ENCODE data around the gene RRP8. TPM values are rescaled to one million over a fixed set of nuclear protein-coding genes. Genes with fewer than 3 reads are reported as not detected.
A peak's percentile ranks its signal among the peaks of the same experiment; 100 is the strongest.

The RRP8 gene
- polyA plus RNA-seq, 1 donor: 28.5 TPM

DNA sequence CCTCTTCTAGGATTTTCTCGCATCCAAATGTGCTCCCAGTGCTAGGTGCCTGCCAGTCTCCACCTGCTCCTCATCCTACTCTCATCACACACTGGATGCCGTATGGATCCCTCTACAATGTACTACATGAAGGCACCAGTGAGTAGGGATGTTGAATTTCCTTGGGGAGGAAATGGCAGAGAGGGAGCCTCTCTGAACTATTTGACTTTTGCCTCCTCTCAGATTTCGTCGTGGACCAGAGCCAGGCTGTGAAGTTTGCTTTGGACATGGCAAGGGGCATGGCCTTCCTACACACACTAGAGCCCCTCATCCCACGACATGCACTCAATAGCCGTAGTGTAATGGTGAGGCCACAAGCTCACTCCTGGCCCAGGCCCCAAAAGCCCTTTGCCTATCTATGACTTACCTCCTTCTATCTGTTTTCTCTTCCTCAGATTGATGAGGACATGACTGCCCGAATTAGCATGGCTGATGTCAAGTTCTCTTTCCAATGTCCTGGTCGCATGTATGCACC, 6.1 kb upstream of the RRP8 start:
- H3K27ac ChIP-seq (ENCODE audit: low read length): no peak overlapping the region
- peaks cover 50% of the 10 kb centered on the region for H3K4me1 ChIP-seq (ENCODE audit: control insufficient read depth, insufficient read depth, low read length)
- 100% methylated on average over 1 of the region's 8 CpGs for WGBS (ENCODE audit: insufficient coverage, low lambda C conversion rate)

DNA sequence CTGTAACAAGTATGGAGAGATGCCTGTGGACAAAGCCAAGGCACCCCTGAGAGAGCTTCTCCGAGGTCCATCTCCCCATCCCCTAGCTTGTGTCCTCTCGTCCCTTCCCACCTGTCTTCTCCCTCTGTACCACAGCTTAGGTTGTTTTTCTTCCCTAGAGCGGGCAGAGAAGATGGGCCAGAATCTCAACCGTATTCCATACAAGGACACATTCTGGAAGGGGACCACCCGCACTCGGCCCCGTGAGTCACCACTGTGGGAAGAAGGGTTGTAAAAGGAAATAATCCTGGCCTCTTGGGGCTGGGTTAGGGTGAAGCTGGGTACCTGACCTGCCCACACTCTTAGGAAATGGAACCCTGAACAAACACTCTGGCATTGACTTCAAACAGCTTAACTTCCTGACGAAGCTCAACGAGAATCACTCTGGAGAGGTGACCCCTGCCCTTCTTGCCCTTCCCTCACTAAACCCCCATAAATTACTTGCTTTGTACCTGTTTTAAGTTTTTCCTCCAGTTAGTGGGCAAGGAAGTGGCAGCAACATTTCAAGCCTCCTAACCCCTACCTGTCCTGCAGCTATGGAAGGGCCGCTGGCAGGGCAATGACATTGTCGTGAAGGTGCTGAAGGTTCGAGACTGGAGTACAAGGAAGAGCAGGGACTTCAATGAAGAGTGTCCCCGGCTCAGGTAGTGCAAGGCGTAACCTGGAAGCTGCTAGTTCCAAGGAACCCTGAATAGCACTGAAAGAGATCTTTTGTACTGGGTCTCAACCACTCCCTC, 5.5 kb upstream of the RRP8 start:
- H3K36me3 ChIP-seq (ENCODE audit: control insufficient read depth, insufficient read depth, low read length): peaks cover 40% of the 10 kb centered on the region
- H3K4me3 ChIP-seq (ENCODE audit: low read length): no peak overlapping the region
- WGBS (ENCODE audit: insufficient coverage, low lambda C conversion rate): no CpG with 5 or more reads among the region's 14 CpGs
- no peaks in the 10 kb centered on the region for H3K27me3 ChIP-seq (ENCODE audit: control insufficient read depth, insufficient read depth, low read length)
- no peak for DNase-seq
- peaks cover 50% of the 10 kb centered on the region for H3K4me1 ChIP-seq (ENCODE audit: control insufficient read depth, insufficient read depth, low read length)
- no peaks in the 10 kb centered on the region for H3K9me3 ChIP-seq (ENCODE audit: control insufficient read depth, low read depth, low read length)
- peak overlapping the region; percentile 19 for H3K27ac ChIP-seq (ENCODE audit: low read length)

More for the DNA sequence above, 6.1 kb upstream of the RRP8 start:
- no peak for DNase-seq
- no peaks in the 10 kb centered on the region for H3K27me3 ChIP-seq (ENCODE audit: control insufficient read depth, insufficient read depth, low read length)
- no peaks in the 10 kb centered on the region for H3K9me3 ChIP-seq (ENCODE audit: control insufficient read depth, low read depth, low read length)
- peaks cover 46% of the 10 kb centered on the region for H3K36me3 ChIP-seq (ENCODE audit: control insufficient read depth, insufficient read depth, low read length)
- no peak overlapping the region for H3K4me3 ChIP-seq (ENCODE audit: low read length)

DNA sequence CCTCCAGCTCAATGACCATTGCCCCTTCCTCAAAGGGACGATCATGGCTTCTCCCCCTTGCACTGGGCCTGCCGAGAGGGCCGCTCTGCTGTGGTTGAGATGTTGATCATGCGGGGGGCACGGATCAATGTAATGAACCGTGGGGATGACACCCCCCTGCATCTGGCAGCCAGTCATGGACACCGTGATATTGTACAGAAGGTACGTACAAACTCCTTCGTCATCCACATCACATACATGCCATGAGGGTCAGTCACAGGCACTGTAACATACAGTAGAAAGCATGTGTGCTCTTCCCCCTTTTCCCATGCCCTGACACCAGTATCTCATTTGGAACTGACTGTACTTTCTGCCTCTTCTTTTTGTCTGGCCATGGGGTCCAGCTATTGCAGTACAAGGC, 4.6 kb upstream of the RRP8 start:
- no peaks in the 10 kb centered on the region for H3K27me3 ChIP-seq (ENCODE audit: control insufficient read depth, insufficient read depth, low read length)
- no peak for DNase-seq
- peak overlapping the region; percentile 92 for H3K27ac ChIP-seq (ENCODE audit: low read length)
- H3K4me3 ChIP-seq (ENCODE audit: low read length): no peak overlapping the region
- H3K9me3 ChIP-seq (ENCODE audit: control insufficient read depth, low read depth, low read length): no peaks in the 10 kb centered on the region
- H3K36me3 ChIP-seq (ENCODE audit: control insufficient read depth, insufficient read depth, low read length): peaks cover 39% of the 10 kb centered on the region
- peaks cover 44% of the 10 kb centered on the region for H3K4me1 ChIP-seq (ENCODE audit: control insufficient read depth, insufficient read depth, low read length)
- no CpG with 5 or more reads among the region's 9 CpGs for WGBS (ENCODE audit: insufficient coverage, low lambda C conversion rate)

DNA sequence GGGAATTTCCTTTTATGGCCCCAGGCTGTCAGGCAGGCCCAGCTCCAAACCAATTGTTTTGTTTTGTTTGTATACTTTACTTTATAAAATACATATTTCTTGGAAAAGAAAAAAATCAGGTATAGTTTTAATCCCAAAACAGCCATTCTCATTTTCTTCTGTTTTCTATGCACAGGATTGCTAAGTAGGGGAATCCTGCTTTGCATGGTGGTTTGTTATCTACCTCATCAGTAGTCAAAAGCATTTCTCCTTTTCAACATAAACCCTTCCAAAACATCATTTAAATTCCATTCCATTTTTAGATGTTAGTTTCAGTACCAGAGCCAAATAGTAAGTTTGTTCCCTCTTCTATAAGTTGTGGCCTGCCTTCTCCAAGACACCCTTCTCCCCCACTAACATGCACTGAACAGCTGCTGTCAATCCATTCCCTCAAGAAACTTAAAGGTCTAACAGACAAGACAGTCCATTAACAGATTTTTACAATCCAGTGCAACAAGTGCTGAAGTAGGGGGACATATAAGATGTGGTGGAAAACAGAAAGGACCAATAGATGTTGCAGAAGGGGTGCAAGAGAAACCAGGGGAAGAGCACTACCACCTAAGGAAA, 3.9 kb upstream of the RRP8 start:
- Histone ChIP-seq H3K36me3 (ENCODE audit: control insufficient read depth, insufficient read depth, low read length) (peaks cover 39% of the 10 kb centered on the region), H3K4me1 (ENCODE audit: control insufficient read depth, insufficient read depth, low read length) (peaks cover 43% of the 10 kb centered on the region), H3K9me3 (ENCODE audit: control insufficient read depth, low read depth, low read length) (no peaks in the 10 kb centered on the region), H3K27ac (ENCODE audit: low read length) (peak overlapping the region; percentile 92), H3K27me3 (ENCODE audit: control insufficient read depth, insufficient read depth, low read length) (no peaks in the 10 kb centered on the region), H3K4me3 (ENCODE audit: low read length) (no peak overlapping the region)
- DNase-seq: no peak

- peaks cover 39% of the 10 kb centered on the region for H3K36me3 ChIP-seq (ENCODE audit: control insufficient read depth, insufficient read depth, low read length)
- peaks cover 49% of the 10 kb centered on the region for H3K4me1 ChIP-seq (ENCODE audit: control insufficient read depth, insufficient read depth, low read length)
- peak overlapping the region; percentile 1 for H3K4me3 ChIP-seq (ENCODE audit: low read length)
- no peaks in the 10 kb centered on the region for H3K9me3 ChIP-seq (ENCODE audit: control insufficient read depth, low read depth, low read length)
- DNase-seq: peak; percentile 92 to 94
- peak overlapping the region; percentile 92 for H3K27ac ChIP-seq (ENCODE audit: low read length)
- H3K27me3 ChIP-seq (ENCODE audit: control insufficient read depth, insufficient read depth, low read length): no peaks in the 10 kb centered on the region
- WGBS (ENCODE audit: insufficient coverage, low lambda C conversion rate): no CpG with 5 or more reads among the region's 11 CpGs
These were observed 3.2 kb upstream of the RRP8 start for GRCh38 chr11:6606471-6607189.

DNA sequence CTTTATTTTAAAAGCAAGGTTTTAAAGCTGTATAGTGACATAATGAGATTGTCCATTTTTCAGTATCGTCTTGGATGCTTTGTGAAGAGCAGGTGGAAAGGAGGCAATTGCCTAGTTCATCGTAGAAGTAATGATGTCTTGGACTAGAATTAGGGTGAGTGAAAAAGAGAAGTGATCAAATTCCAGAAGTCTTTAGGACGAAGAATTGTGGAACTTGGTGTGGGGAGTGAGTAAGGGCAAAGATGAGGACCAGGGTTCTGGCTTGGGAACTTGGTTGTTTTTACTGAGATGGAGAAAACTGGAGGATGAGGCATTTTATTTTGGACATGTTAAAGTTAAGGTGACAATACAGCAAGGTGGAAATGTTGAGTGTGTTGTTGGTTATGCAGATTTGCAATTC, 1.4 kb upstream of the RRP8 start:
- peak overlapping the region; percentile 97 for H3K27ac ChIP-seq (ENCODE audit: low read length)
- peak overlapping the region; percentile 96 for H3K4me3 ChIP-seq (ENCODE audit: low read length)
- no peaks in the 10 kb centered on the region for H3K9me3 ChIP-seq (ENCODE audit: control insufficient read depth, low read depth, low read length)
- no peaks in the 10 kb centered on the region for H3K27me3 ChIP-seq (ENCODE audit: control insufficient read depth, insufficient read depth, low read length)
- DNase-seq: no peak
- H3K36me3 ChIP-seq (ENCODE audit: control insufficient read depth, insufficient read depth, low read length): peaks cover 43% of the 10 kb centered on the region
- 26% methylated on average over 3 of the region's 3 CpGs for WGBS (ENCODE audit: insufficient coverage, low lambda C conversion rate)
- peaks cover 50% of the 10 kb centered on the region for H3K4me1 ChIP-seq (ENCODE audit: control insufficient read depth, insufficient read depth, low read length)

- peak; percentile 37 to 78 for DNase-seq
- Histone ChIP-seq H3K9me3 (ENCODE audit: control insufficient read depth, low read depth, low read length) (no peaks in the 10 kb centered on the region), H3K27ac (ENCODE audit: low read length) (peak overlapping the region; percentile 97), H3K27me3 (ENCODE audit: control insufficient read depth, insufficient read depth, low read length) (no peaks in the 10 kb centered on the region), H3K4me1 (ENCODE audit: control insufficient read depth, insufficient read depth, low read length) (peaks cover 56% of the 10 kb centered on the region), H3K4me3 (ENCODE audit: low read length) (peak overlapping the region; percentile 96), H3K36me3 (ENCODE audit: control insufficient read depth, insufficient read depth, low read length) (peaks cover 43% of the 10 kb centered on the region)
- 0% methylated on average over 1 of the region's 20 CpGs for WGBS (ENCODE audit: insufficient coverage, low lambda C conversion rate)
These were observed 738 bp upstream of the RRP8 start for GRCh38 chr11:6604081-6604626.

- peaks cover 40% of the 10 kb centered on the region for H3K36me3 ChIP-seq (ENCODE audit: control insufficient read depth, insufficient read depth, low read length)
- no peaks in the 10 kb centered on the region for H3K27me3 ChIP-seq (ENCODE audit: control insufficient read depth, insufficient read depth, low read length)
- peaks cover 53% of the 10 kb centered on the region for H3K4me1 ChIP-seq (ENCODE audit: control insufficient read depth, insufficient read depth, low read length)
- WGBS (ENCODE audit: insufficient coverage, low lambda C conversion rate): 20% methylated on average over 1 of the region's 7 CpGs
- H3K4me3 ChIP-seq (ENCODE audit: low read length): peak overlapping the region; percentile 96
- no peak for DNase-seq
- H3K9me3 ChIP-seq (ENCODE audit: control insufficient read depth, low read depth, low read length): no peaks in the 10 kb centered on the region
- peak overlapping the region; percentile 74 for H3K27ac ChIP-seq (ENCODE audit: low read length)
These were observed 1.1 kb downstream of the RRP8 start for GRCh38 chr11:6602096-6602940.

DNA sequence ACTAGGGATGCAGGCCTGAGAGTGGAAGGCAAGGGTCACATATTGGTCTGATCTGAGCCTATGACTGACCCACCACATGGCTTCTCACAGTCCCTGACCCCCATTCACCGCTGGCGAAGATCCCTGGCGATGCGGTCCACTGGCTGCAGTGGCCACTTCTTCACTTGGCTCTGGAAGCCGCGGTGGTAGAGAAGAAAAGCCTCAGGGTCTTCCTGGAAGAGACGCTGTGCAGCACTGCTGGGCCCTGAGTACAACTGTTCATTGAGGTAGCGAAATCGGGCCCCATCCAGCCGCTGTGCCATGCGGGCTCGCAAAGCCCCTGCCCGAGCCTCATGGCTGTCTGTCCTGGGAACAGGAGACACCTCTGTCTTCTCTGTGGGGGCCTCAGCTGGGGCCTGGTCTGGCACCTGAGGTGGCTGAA, 2.4 kb downstream of the RRP8 start:
- Histone ChIP-seq H3K4me3 (ENCODE audit: low read length) (no peak overlapping the region), H3K27me3 (ENCODE audit: control insufficient read depth, insufficient read depth, low read length) (no peaks in the 10 kb centered on the region), H3K4me1 (ENCODE audit: control insufficient read depth, insufficient read depth, low read length) (peaks cover 41% of the 10 kb centered on the region), H3K36me3 (ENCODE audit: control insufficient read depth, insufficient read depth, low read length) (peaks cover 52% of the 10 kb centered on the region), H3K9me3 (ENCODE audit: control insufficient read depth, low read depth, low read length) (no peaks in the 10 kb centered on the region), H3K27ac (ENCODE audit: low read length) (no peak overlapping the region)
- DNase-seq: no peak
- WGBS (ENCODE audit: insufficient coverage, low lambda C conversion rate): no CpG with 5 or more reads among the region's 13 CpGs

Data from large intestine (tissue), 3 donors.